Measurements from ENCODE around the gene MAP4K2. TPM values are rescaled to one million over a fixed set of nuclear protein-coding genes. Genes with fewer than 3 reads are reported as not detected.

The MAP4K2 gene
- total RNA-seq, 1 donor from 2014 or later, result 40.6 TPM

GRCh38 chr11:64759131-64759721, 43.8 kb downstream of the MAP4K2 start:
- Histone ChIP-seq H3K36me3 (ENCODE audit: control insufficient read depth, insufficient read depth, low read length) (no peaks in the 10 kb centered on the region), H3K4me3 (ENCODE audit: low read depth, low read length) (no peak overlapping the region), H3K27me3 (ENCODE audit: control insufficient read depth, insufficient read depth, low read length) (peaks cover 4% of the 10 kb centered on the region)
- no peak for DNase-seq (ENCODE audit: low read depth)
- TF ChIP-seq, protein P1, sequence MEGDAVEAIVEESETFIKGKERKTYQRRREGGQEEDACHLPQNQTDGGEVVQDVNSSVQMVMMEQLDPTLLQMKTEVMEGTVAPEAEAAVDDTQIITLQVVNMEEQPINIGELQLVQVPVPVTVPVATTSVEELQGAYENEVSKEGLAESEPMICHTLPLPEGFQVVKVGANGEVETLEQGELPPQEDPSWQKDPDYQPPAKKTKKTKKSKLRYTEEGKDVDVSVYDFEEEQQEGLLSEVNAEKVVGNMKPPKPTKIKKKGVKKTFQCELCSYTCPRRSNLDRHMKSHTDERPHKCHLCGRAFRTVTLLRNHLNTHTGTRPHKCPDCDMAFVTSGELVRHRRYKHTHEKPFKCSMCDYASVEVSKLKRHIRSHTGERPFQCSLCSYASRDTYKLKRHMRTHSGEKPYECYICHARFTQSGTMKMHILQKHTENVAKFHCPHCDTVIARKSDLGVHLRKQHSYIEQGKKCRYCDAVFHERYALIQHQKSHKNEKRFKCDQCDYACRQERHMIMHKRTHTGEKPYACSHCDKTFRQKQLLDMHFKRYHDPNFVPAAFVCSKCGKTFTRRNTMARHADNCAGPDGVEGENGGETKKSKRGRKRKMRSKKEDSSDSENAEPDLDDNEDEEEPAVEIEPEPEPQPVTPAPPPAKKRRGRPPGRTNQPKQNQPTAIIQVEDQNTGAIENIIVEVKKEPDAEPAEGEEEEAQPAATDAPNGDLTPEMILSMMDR (IDR thresholded peaks at IDR 0.05; ENCODE audit: insufficient read depth, low read length, poor library complexity, severe bottlenecking), result no peak

DNA sequence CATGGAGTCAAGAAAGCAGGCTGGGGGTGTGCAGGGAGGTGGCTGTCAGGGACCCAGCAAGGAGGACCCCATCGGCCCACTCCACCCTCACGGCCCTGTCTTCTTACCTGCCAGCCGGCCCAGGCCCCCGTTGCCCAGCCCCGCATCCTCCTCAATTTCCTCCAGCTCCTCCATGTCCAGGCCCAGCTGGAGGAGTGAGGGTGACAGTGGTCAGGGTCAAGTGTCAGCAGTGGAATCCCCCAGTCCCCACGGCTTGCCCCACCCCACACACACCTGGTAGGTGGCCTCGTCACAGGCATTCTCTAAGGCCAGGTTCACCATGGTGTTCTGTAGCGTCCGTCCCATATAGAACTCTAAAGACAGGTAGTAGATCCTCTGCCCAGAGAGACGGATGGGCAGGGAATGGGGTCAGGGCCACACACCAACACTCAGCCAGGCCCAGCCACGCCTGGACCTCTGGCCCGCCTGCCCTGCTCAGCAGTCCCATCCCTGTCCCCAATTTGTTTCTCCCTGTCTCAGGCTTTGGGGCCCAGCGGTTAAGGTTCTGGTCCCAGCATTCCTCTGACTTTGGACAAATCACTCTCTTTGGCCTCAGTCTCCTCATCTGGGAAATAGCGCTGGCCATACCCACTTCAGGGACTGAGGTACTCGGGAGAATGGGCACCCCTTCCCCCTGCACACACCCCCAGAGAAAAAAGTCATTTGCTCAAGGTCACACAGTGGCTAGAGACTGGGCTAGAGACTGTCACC, 44.5 kb downstream of the MAP4K2 start:
- Histone ChIP-seq H3K36me3 (ENCODE audit: control insufficient read depth, insufficient read depth, low read length) (no peaks in the 10 kb centered on the region), H3K27me3 (ENCODE audit: control insufficient read depth, insufficient read depth, low read length) (peaks cover 4% of the 10 kb centered on the region), H3K4me3 (ENCODE audit: low read depth, low read length) (no peak overlapping the region)
- TF ChIP-seq, protein P1 (IDR thresholded peaks at IDR 0.05; ENCODE audit: insufficient read depth, low read length, poor library complexity, severe bottlenecking), result no peak
- DNase-seq (ENCODE audit: low read depth), result no peak

DNA sequence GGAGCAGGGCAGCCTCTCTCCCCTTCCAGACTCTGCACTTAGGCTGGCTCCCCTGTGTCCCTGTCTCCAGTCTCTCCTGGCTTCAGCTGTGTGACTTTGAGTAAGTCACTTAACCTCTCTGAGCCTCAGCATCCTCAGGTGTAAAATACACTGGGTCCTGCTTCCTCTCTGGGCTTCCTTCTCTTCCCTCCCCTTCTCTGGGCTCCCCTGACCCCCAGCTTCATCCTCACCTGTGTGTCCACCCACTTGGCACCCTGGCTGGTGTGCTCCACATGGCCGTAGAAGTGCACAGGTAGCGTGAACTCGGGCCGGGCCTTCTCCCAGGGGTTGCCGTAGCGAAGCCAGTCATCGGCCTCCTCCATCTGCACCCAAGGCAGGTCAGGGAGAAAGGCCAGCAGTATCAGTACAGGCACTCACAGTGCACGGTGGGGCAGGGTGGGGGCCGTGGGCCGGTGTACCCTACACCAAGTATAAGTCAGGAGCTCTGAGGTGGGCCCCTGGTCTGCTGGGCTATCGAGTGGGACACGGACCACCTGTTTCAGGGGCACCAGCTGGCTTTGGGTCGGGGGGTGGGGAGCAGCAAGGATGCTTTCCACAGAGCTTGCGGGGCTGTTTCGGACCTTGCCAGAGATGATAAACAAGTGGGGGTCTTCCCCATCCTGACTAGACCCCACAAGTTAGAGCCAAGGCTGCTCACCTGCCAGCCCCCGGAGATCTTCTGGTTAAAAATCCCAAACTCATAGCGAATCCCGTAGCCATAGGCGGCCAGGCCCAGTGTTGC, 45.3 kb downstream of the MAP4K2 start:
- H3K36me3 ChIP-seq (ENCODE audit: control insufficient read depth, insufficient read depth, low read length), result no peaks in the 10 kb centered on the region
- no peak overlapping the region for H3K4me3 ChIP-seq (ENCODE audit: low read depth, low read length)
- H3K27me3 ChIP-seq (ENCODE audit: control insufficient read depth, insufficient read depth, low read length), result peaks cover 6% of the 10 kb centered on the region
- TF ChIP-seq, protein P1 (IDR thresholded peaks at IDR 0.05; ENCODE audit: insufficient read depth, low read length, poor library complexity, severe bottlenecking), result no peak
- DNase-seq (ENCODE audit: low read depth), result no peak

GRCh38 chr11:64755681-64756361, 47.2 kb downstream of the MAP4K2 start:
- H3K27me3 ChIP-seq (ENCODE audit: control insufficient read depth, insufficient read depth, low read length), result peaks cover 7% of the 10 kb centered on the region
- H3K36me3 ChIP-seq (ENCODE audit: control insufficient read depth, insufficient read depth, low read length), result no peaks in the 10 kb centered on the region
- no peak overlapping the region for H3K4me3 ChIP-seq (ENCODE audit: low read depth, low read length)
- no peak for DNase-seq (ENCODE audit: low read depth)
- TF ChIP-seq, protein P1 (IDR thresholded peaks at IDR 0.05; ENCODE audit: insufficient read depth, low read length, poor library complexity, severe bottlenecking), result no peak

GRCh38 chr11:64754919-64755662, 47.9 kb downstream of the MAP4K2 start:
- DNase-seq (ENCODE audit: low read depth), result no peak
- Histone ChIP-seq H3K4me3 (ENCODE audit: low read depth, low read length) (no peak overlapping the region), H3K27me3 (ENCODE audit: control insufficient read depth, insufficient read depth, low read length) (peaks cover 7% of the 10 kb centered on the region), H3K36me3 (ENCODE audit: control insufficient read depth, insufficient read depth, low read length) (no peaks in the 10 kb centered on the region)
- TF ChIP-seq, protein P1 (IDR thresholded peaks at IDR 0.05; ENCODE audit: insufficient read depth, low read length, poor library complexity, severe bottlenecking), result no peak
